Smooth muscle cell of the umbilical artery (primary cell): ENCODE results near the gene USP35. TPM values are rescaled to one million over a fixed set of nuclear protein-coding genes. Genes with fewer than 3 reads are reported as not detected.

Experiments
- total RNA-seq: library from RNA; depleted of rRNA; stranded (reverse); fragments of >200 nt; gene quantifications from 2 replicates; pipeline ENCODE4 v1.2.3, GENCODE V29; 2014

Gene USP35
- 10.1 and 17.9 TPM in 2 replicates for total RNA-seq

GRCh38 chr11:78188286-78189173 is at the start of gene USP35, which contains the start of gene KCTD21:
USP35 (plus strand) TSS chr11:78188919; CDS start chr11:78196246, 7,327 bp downstream.
KCTD21 (minus strand) TSS chr11:78188626; CDS start chr11:78174554, 14,072 bp downstream.

GRCh38 chr11:78139422-78140391 is 49.0 kb upstream of the USP35 start, which contains the start of gene ALG8:
ALG8 (minus strand) TSS chr11:78139626; CDS start chr11:78139588, 38 bp downstream.

Other genes with a start within 250 kb of the USP35 start
- 34.7 and 38.4 TPM in 2 replicates for gene INTS4, start 194.3 kb upstream of the USP35 start, total RNA-seq
- 0.30 and 0.42 TPM in 2 replicates for gene KCTD14, start 165.6 kb upstream of the USP35 start, total RNA-seq
- not detected in 2 replicates for gene THRSP, start 125.1 kb upstream of the USP35 start, total RNA-seq
- 76.0 and 106 TPM in 2 replicates for gene NDUFC2, start 109.1 kb upstream of the USP35 start, total RNA-seq
- 33.1 and 38.6 TPM in 2 replicates for gene ALG8, start 49.3 kb upstream of the USP35 start, total RNA-seq
- gene KCTD21, start 293 bp upstream of the USP35 start, total RNA-seq = 7.4 and 10.1 TPM in 2 replicates
- 12.8 and 14.0 TPM in 2 replicates for gene GAB2, start 228.9 kb downstream of the USP35 start, total RNA-seq